HCT116 (cell line): Measurements from ENCODE around the gene LMCD1. TPM values are rescaled to one million over a fixed set of nuclear protein-coding genes. Genes with fewer than 3 reads are reported as not detected.

Source experiments
- ATAC-seq: fragments of 200-7000 bp; cut with Tn5 transposase; 2 replicates; pipeline ENCODE4 v1.9.1; 2020; ENCODE audit warnings: mild to moderate bottlenecking, moderate library complexity
- BruUV-seq: library from RNA; stranded (reverse); fragments of 400-500 nt; replicated peaks from 2 replicates; lab custom pipeline; 2021; lab: Mats Ljungman, UMichigan
- CTCF ChIA-PET: fragments of 300-600 bp; sonication (Branson Sonifier 250); formaldehyde crosslinking; loops from one replicate; lab custom pipeline; 2021; ENCODE audit warnings: antibody characterized with exemption; lab: Charles Lee
- POLR2A ChIA-PET: fragments of 300-600, 350-600 bp; sonication (Branson Sonifier 250); formaldehyde crosslinking; loops from one replicate; lab custom pipeline; 2021; ENCODE audit warnings: antibody characterized with exemption; lab: Charles Lee
- RAD21 ChIA-PET, 2 experiments: fragments of 300-600 bp; sonication (Branson Sonifier 250); formaldehyde crosslinking; loops; one replicate each; lab custom pipeline; 2023; ENCODE audit warnings: low total read pairs in 2 of 2; ENCODE audit not compliant: uncharacterized antibody in 2 of 2, unreplicated experiment in 2 of 2, low non-redundant PET in 1 of 2; lab: Charles Lee
- DNase-seq: peaks from one replicate; pipeline ENCODE4 v3.0.0-alpha.2; 2010; ENCODE audit warnings: low read depth, low spot score
- H2AFZ ChIP-seq: fragments of 200-600 bp; shearing (Covaris generic), sonication (generic); 2 replicates; pipeline ENCODE4 v1.6.1; 2017; ENCODE audit warnings: low read depth, mixed run types, mixed read lengths, antibody characterized with exemption, low read length; ENCODE audit not compliant: poor library complexity, severe bottlenecking
- H3K27ac ChIP-seq: 2 replicates; pipeline ENCODE4 v1.5.1; 2012; ENCODE audit warnings: low read depth, low read length
- H3K27me3 ChIP-seq: fragments of 200-600 bp; sonication (generic); 2 replicates; pipeline ENCODE4 v1.6.1; 2016; ENCODE audit warnings: mixed run types, low read length, mixed read lengths; ENCODE audit not compliant: insufficient read depth
- H3K36me3 ChIP-seq, 2 experiments: fragments of 200-500 bp in 1 of 2; fragments of 200-600 bp in 1 of 2; sonication (Bioruptor generic) in 1 of 2; sonication (generic) in 1 of 2; 2 replicates each; pipeline versions ENCODE4 v1.5.1 to v1.6.1; 2014 to 2016; ENCODE audit warnings: low read length in 2 of 2, inconsistent platforms in 1 of 2, mixed read lengths in 1 of 2, mixed run types in 1 of 2; ENCODE audit not compliant: insufficient read depth in 2 of 2, control insufficient read depth in 1 of 2
- H3K4me1 ChIP-seq, 2 experiments: fragments of 200-600 bp in 1 of 2; sonication (generic) in 1 of 2; 2 replicates each; pipeline versions ENCODE4 v1.5.1 to v1.6.1; 2012 to 2017; ENCODE audit warnings: low read length in 2 of 2, inconsistent platforms in 1 of 2, mild to moderate bottlenecking in 1 of 2, mixed read lengths in 1 of 2, mixed run types in 1 of 2, moderate library complexity in 1 of 2; ENCODE audit not compliant: insufficient read depth in 2 of 2, control insufficient read depth in 1 of 2
- H3K4me2 ChIP-seq: fragments of 200-600 bp; sonication (generic); 2 replicates; pipeline ENCODE4 v1.6.1; 2017; ENCODE audit warnings: mixed run types, low read length, mixed read lengths
- H3K4me3 ChIP-seq, 2 experiments: fragments of 200-600 bp in 1 of 2; sonication (generic) in 1 of 2; replicated peaks in 1 of 2; 2 replicates each; pipeline ENCODE4 v1.5.1; 2011 to 2016; ENCODE audit warnings: low read length in 2 of 2, control low read depth in 1 of 2, low read depth in 1 of 2, mild to moderate bottlenecking in 1 of 2, mixed read lengths in 1 of 2, mixed run types in 1 of 2
- H3K79me2 ChIP-seq: fragments of 200-600 bp; sonication (generic); 2 replicates; pipeline ENCODE4 v1.6.1; 2017; ENCODE audit warnings: mild to moderate bottlenecking, mixed run types, low read length, moderate library complexity, mixed read lengths; ENCODE audit not compliant: insufficient read depth
- H3K9ac ChIP-seq: fragments of 200-600 bp; sonication (generic); 2 replicates; pipeline ENCODE4 v1.6.1; 2016; ENCODE audit warnings: low read length, mixed read lengths
- H3K9me2 ChIP-seq: fragments of 200-600 bp; sonication (generic), shearing (Covaris generic); 2 replicates; pipeline ENCODE4 v1.6.1; 2017; ENCODE audit warnings: mixed run types, mild to moderate bottlenecking, moderate library complexity; ENCODE audit not compliant: insufficient read depth
- H3K9me3 ChIP-seq, 2 experiments: fragments of 200-500 bp in 1 of 2; fragments of 200-600 bp in 1 of 2; sonication (Bioruptor generic) in 1 of 2; sonication (generic) in 1 of 2; 2 replicates each; pipeline ENCODE4 v1.6.1; 2014 to 2017; ENCODE audit warnings: low read length in 2 of 2, mixed read lengths in 2 of 2, inconsistent platforms in 1 of 2, low read depth in 1 of 2, mild to moderate bottlenecking in 1 of 2, mixed run types in 1 of 2, moderate library complexity in 1 of 2; ENCODE audit not compliant: control insufficient read depth in 1 of 2, insufficient read depth in 1 of 2
- H4K20me1 ChIP-seq: fragments of 200-600 bp; sonication (generic), shearing (Covaris generic); 2 replicates; pipeline ENCODE4 v1.6.1; 2017; ENCODE audit warnings: mixed run types, mild to moderate bottlenecking, moderate library complexity; ENCODE audit not compliant: insufficient read depth
- CBX3 ChIP-seq: IDR thresholded peaks from 2 replicates; pipeline ENCODE4 v1.6.1; 2012; ENCODE audit warnings: low read depth
- CEBPB ChIP-seq: IDR thresholded peaks from 2 replicates; pipeline ENCODE4 v1.6.1; 2012; ENCODE audit warnings: low read depth
- ELF1 ChIP-seq: IDR thresholded peaks from 2 replicates; pipeline ENCODE4 v1.6.1; 2012; ENCODE audit warnings: low read depth, borderline replicate concordance
- FOSL1 ChIP-seq: IDR thresholded peaks from 2 replicates; pipeline ENCODE4 v1.6.1; 2012; ENCODE audit warnings: low read depth
- JUND ChIP-seq: IDR thresholded peaks from 2 replicates; pipeline ENCODE4 v1.6.1; 2012
- POLR2A ChIP-seq: IDR thresholded peaks from 2 replicates; pipeline ENCODE4 v1.7.0; 2011; ENCODE audit warnings: borderline replicate concordance; ENCODE audit not compliant: insufficient read depth, insufficient read length; ENCODE audit errors: extremely low read depth
- RAD21 ChIP-seq: IDR thresholded peaks from 2 replicates; pipeline ENCODE4 v1.6.1; 2012; ENCODE audit warnings: low read depth, mild to moderate bottlenecking
- SIN3A ChIP-seq: IDR thresholded peaks from 2 replicates; pipeline ENCODE4 v1.6.1; 2012; ENCODE audit warnings: low read depth
- SP1 ChIP-seq: IDR thresholded peaks from 2 replicates; pipeline ENCODE4 v1.6.1; 2012; ENCODE audit warnings: low read depth
- SRF ChIP-seq: IDR thresholded peaks from 2 replicates; pipeline ENCODE4 v1.6.1; 2012; ENCODE audit warnings: low read depth
- YY1 ChIP-seq: IDR thresholded peaks from 2 replicates; pipeline ENCODE4 v1.6.1; 2011; ENCODE audit warnings: low read length, low read depth, moderate library complexity, mild to moderate bottlenecking; ENCODE audit not compliant: insufficient replicate concordance; ENCODE audit errors: extremely low read depth
- ZBTB33 ChIP-seq: IDR thresholded peaks from 2 replicates; pipeline ENCODE4 v1.6.1; 2011; ENCODE audit warnings: mild to moderate bottlenecking, low read length, moderate library complexity; ENCODE audit not compliant: insufficient replicate concordance; ENCODE audit errors: extremely low read depth
- ZFX ChIP-seq: fragments of 450-650 bp; IDR thresholded peaks from 2 replicates; pipeline ENCODE4 v1.6.1; 2017
- ZNF274 ChIP-seq: fragments of 200-500 bp; sonication (Bioruptor generic); IDR thresholded peaks from 2 replicates; pipeline ENCODE4 v1.6.1; 2014; ENCODE audit warnings: mild to moderate bottlenecking, low read depth, low read length, inconsistent platforms
- intact Hi-C: fragments of 100-400 bp; cut with micrococcal nuclease; formaldehyde crosslinking; loops from 2 replicates; pipeline ENCODE4 v1.10.0; 2022
- total RNA-seq: library from RNA; stranded (reverse); gene quantifications from one replicate; pipeline ENCODE4 v1.2.1, GENCODE V29; 2021; ENCODE audit not compliant: unreplicated experiment
- TF ChIP-seq, protein P1 (sequence below): IDR thresholded peaks from 2 replicates; pipeline ENCODE4 v1.6.1; 2012

LMCD1 gene
- total RNA-seq, 1 experiment from 2014 or later = 4.6 TPM

DNA sequence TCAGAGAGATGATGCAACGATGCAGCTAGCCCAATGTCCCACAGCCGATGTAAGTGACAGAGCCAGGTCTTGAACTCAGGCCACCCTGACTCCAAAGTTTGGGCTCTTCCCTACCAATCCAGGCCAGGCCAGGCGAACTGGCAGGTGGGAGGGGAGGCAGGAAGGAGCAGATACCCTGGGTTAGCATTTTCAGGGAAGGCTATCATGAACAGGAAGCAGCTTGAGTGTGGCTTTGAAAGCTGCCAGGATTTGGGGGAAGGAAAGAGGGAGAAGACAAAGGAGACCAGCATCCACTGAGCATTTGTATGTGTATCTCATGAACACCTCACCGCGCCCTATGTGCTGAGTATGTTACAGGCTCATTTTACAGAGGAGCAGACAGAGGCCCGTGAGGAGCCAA, 38.8 kb downstream of the LMCD1 start:
- no peaks in the 10 kb centered on the region for H3K79me2 ChIP-seq
- no peak overlapping the region for H3K4me2 ChIP-seq
- ChIA-PET RAD21 (no interaction called here), POLR2A (no interaction called here), CTCF (no interaction called here)
- H3K4me3 ChIP-seq = no peak overlapping the region
- no peaks in the 10 kb centered on the region for H3K9me2 ChIP-seq
- intact Hi-C loops = no loop called here
- ATAC-seq = no peak
- H3K9ac ChIP-seq = no peak overlapping the region
- H3K4me1 ChIP-seq = no peaks in the 10 kb centered on the region
- no peaks in the 10 kb centered on the region for H3K27me3 ChIP-seq
- H4K20me1 ChIP-seq = no peaks in the 10 kb centered on the region
- H3K9me3 ChIP-seq = no peaks in the 10 kb centered on the region
- no TSS peak for BruUV-seq
- no peak overlapping the region for H3K27ac ChIP-seq
- TF ChIP-seq SIN3A = no peak
- no peak for TF ChIP-seq FOSL1
- no peak for TF ChIP-seq ZNF274
- no peak for TF ChIP-seq SP1
- no peak for TF ChIP-seq RAD21
- TF ChIP-seq SRF = no peak
- no peak for TF ChIP-seq JUND
- no peak for DNase-seq
- H2AFZ ChIP-seq = no peak overlapping the region
- no peaks in the 10 kb centered on the region for H3K36me3 ChIP-seq

DNA sequence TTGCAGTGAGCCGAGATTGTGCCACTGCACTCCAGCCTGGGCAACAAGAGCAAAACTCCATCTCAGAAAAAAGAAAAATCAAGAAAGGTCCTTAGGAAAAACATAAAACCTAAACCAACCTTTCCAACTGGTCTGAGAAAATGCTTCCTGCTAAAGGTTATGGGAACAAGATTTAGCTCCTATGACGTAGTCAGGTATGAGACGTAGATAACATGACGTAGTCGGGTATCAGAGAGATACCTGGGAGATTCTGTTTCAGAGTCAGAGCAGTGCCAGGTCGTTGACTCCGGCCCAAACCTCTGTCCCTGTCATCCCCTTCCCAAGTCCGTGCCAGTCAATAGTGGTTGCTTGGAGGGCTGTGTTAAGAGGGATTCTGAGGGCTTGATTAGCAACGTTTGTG, 39.9 kb downstream of the LMCD1 start:
- H3K27me3 ChIP-seq = no peaks in the 10 kb centered on the region
- H3K27ac ChIP-seq = no peak overlapping the region
- TF ChIP-seq SRF (no peak), CEBPB (no peak), FOSL1 (no peak), ZBTB33 (no peak), SP1 (no peak), ZFX (no peak), ELF1 (no peak), CBX3 (no peak), POLR2A (no peak), YY1 (no peak)
- TF ChIP-seq, protein P1, sequence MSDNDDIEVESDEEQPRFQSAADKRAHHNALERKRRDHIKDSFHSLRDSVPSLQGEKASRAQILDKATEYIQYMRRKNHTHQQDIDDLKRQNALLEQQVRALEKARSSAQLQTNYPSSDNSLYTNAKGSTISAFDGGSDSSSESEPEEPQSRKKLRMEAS = no peak
- RAD21 ChIA-PET = no interaction called here
- H3K9me3 ChIP-seq = no peaks in the 10 kb centered on the region
- POLR2A ChIA-PET = no interaction called here
- BruUV-seq = no TSS peak
- ATAC-seq (no peak), DNase-seq (no peak)
- H3K4me3 ChIP-seq = no peak overlapping the region
- no peaks in the 10 kb centered on the region for H4K20me1 ChIP-seq
- H3K4me1 ChIP-seq = no peaks in the 10 kb centered on the region
- H3K9me2 ChIP-seq = no peaks in the 10 kb centered on the region
- intact Hi-C loops = no loop called here
- no peak overlapping the region for H3K9ac ChIP-seq
- H2AFZ ChIP-seq = no peak overlapping the region
- no peaks in the 10 kb centered on the region for H3K79me2 ChIP-seq
- CTCF ChIA-PET = no interaction called here
- H3K36me3 ChIP-seq = no peaks in the 10 kb centered on the region
- H3K4me2 ChIP-seq = no peak overlapping the region
